HCT116 (cell line): Measurements from ENCODE around the gene SLC12A3.

Experiments used
- EZH2 ChIP-seq: fragments of 200-600 bp; sonication (generic); IDR thresholded peaks from 2 replicates; pipeline ENCODE4 v1.6.1; 2017; ENCODE audit warnings: antibody characterized with exemption, mixed run types
- POLR2A ChIP-seq: IDR thresholded peaks from 2 replicates; pipeline ENCODE4 v1.7.0; 2011; ENCODE audit warnings: borderline replicate concordance; ENCODE audit not compliant: insufficient read depth, insufficient read length; ENCODE audit errors: extremely low read depth
- POLR2AphosphoS5 ChIP-seq: IDR thresholded peaks from 2 replicates; pipeline ENCODE4 v1.6.1; 2011; ENCODE audit warnings: mild to moderate bottlenecking, low read depth, low read length, moderate library complexity
- ZFX ChIP-seq: fragments of 450-650 bp; IDR thresholded peaks from 2 replicates; pipeline ENCODE4 v1.6.1; 2017
- TF ChIP-seq, protein P1 (sequence below), 3 experiments: fragments of 200-600 bp in 1 of 3; sonication (generic) in 1 of 3; IDR thresholded peaks in 2 of 3; conservative IDR thresholded peaks in 1 of 3; 2 replicates each; pipeline ENCODE4 v1.5.1; 2012 to 2017; ENCODE audit warnings: low read depth in 2 of 3, low read length in 2 of 3, antibody characterized with exemption in 1 of 3, borderline replicate concordance in 1 of 3, control low read depth in 1 of 3, mild to moderate bottlenecking in 1 of 3, mixed read lengths in 1 of 3, mixed run types in 1 of 3, moderate library complexity in 1 of 3; ENCODE audit not compliant: insufficient read depth in 1 of 3
- TF ChIP-seq, protein P2 (sequence below): IDR thresholded peaks from 2 replicates; pipeline ENCODE4 v1.6.1; 2012; ENCODE audit warnings: low read depth

DNA sequence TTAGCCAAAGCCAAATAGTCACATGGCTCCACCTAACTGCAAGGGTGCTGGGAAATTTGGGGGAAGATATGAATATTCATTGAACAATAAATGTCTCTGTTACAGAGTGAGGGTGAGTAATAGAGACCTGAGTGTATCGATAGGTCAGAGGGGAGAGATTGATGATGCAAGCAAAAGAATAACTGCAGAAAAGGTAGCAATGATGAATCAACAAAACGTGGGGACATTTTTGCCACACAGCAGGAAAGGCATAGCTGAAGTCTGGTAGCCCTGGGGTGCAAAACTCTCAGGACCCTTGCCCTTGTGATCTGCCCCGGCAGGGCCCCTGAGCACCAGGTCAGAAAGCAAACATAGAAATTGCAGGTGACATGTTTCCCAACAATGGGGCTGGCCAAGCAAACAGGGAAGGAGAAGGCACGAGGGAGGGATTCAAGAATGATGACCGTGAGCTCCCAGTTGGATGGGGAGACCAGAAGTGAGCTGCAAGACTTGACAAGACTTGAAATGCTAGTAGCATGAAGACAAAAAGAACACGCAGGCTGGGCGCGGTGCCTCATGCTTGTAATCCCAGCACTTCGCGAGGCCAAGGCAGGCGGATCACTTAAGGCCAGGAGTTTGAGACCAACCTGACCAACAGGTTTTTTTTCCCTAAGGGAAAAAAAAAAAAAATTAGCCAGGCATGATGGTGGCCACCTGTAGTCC, 54.2 kb downstream of the SLC12A3 start:
- TF ChIP-seq, protein P1, sequence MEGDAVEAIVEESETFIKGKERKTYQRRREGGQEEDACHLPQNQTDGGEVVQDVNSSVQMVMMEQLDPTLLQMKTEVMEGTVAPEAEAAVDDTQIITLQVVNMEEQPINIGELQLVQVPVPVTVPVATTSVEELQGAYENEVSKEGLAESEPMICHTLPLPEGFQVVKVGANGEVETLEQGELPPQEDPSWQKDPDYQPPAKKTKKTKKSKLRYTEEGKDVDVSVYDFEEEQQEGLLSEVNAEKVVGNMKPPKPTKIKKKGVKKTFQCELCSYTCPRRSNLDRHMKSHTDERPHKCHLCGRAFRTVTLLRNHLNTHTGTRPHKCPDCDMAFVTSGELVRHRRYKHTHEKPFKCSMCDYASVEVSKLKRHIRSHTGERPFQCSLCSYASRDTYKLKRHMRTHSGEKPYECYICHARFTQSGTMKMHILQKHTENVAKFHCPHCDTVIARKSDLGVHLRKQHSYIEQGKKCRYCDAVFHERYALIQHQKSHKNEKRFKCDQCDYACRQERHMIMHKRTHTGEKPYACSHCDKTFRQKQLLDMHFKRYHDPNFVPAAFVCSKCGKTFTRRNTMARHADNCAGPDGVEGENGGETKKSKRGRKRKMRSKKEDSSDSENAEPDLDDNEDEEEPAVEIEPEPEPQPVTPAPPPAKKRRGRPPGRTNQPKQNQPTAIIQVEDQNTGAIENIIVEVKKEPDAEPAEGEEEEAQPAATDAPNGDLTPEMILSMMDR (IDR thresholded peaks at IDR 0.05 in 2 of 3, conservative IDR thresholded peaks at IDR 0.05 in 1 of 3; ENCODE audit: borderline replicate concordance in 1 of 3, insufficient read depth in 1 of 3, low read depth in 2 of 3, low read length in 2 of 3) = no peak
- TF ChIP-seq, protein P2, sequence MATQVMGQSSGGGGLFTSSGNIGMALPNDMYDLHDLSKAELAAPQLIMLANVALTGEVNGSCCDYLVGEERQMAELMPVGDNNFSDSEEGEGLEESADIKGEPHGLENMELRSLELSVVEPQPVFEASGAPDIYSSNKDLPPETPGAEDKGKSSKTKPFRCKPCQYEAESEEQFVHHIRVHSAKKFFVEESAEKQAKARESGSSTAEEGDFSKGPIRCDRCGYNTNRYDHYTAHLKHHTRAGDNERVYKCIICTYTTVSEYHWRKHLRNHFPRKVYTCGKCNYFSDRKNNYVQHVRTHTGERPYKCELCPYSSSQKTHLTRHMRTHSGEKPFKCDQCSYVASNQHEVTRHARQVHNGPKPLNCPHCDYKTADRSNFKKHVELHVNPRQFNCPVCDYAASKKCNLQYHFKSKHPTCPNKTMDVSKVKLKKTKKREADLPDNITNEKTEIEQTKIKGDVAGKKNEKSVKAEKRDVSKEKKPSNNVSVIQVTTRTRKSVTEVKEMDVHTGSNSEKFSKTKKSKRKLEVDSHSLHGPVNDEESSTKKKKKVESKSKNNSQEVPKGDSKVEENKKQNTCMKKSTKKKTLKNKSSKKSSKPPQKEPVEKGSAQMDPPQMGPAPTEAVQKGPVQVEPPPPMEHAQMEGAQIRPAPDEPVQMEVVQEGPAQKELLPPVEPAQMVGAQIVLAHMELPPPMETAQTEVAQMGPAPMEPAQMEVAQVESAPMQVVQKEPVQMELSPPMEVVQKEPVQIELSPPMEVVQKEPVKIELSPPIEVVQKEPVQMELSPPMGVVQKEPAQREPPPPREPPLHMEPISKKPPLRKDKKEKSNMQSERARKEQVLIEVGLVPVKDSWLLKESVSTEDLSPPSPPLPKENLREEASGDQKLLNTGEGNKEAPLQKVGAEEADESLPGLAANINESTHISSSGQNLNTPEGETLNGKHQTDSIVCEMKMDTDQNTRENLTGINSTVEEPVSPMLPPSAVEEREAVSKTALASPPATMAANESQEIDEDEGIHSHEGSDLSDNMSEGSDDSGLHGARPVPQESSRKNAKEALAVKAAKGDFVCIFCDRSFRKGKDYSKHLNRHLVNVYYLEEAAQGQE = no peak
- TF ChIP-seq POLR2A (no peak), POLR2AphosphoS5 (no peak), ZFX (no peak), EZH2 (no peak)
